Heart left ventricle (tissue), 16 donors: ENCODE measurements around the gene SLC19A1. TPM values are rescaled to one million over a fixed set of nuclear protein-coding genes. Genes with fewer than 3 reads are reported as not detected.
"Not testable (repeated sequence)": the region's sequence is repeated elsewhere in the genome, so short reads cannot be mapped to it uniquely, and the experiment has no call there.

Source experiments
- ATAC-seq, 4 donors: fragments of 200-7000 bp; cut with Tn5 transposase; one replicate each; pipeline ENCODE4 v1.9.1; 2020 to 2022; ENCODE audit warnings: moderate library complexity in 4 of 4, mild to moderate bottlenecking in 3 of 4, moderate number of reproducible peaks in 1 of 4
- DNase-seq, 5 donors: peaks; one replicate each; pipeline ENCODE4 v3.0.0-alpha.2; 2020
- H3K27ac ChIP-seq, 12 donors: fragments of 200-600 bp; sonication (generic) in 4 of 12; one replicate each; pipeline versions ENCODE4 v1.5.0 to v1.8.0; 2016 to 2022; ENCODE audit warnings: mild to moderate bottlenecking in 2 of 12
- H3K27me3 ChIP-seq, 9 donors: fragments of 200-600 bp; sonication (generic) in 2 of 9; one replicate each; pipeline versions ENCODE4 v1.5.1 to v1.8.0; 2016 to 2022; ENCODE audit warnings: mild to moderate bottlenecking in 3 of 9
- H3K36me3 ChIP-seq, 9 donors: fragments of 200-600 bp; sonication (generic) in 2 of 9; one replicate each; pipeline versions ENCODE4 v1.5.0 to v1.8.0; 2018 to 2022; ENCODE audit warnings: mild to moderate bottlenecking in 2 of 9
- H3K4me1 ChIP-seq, 12 donors: fragments of 200-600 bp; sonication (generic) in 4 of 12; one replicate each; pipeline versions ENCODE4 v1.5.0 to v1.8.0; 2016 to 2022; ENCODE audit warnings: mild to moderate bottlenecking in 3 of 12
- H3K4me3 ChIP-seq, 12 donors: fragments of 200-600 bp; sonication (generic) in 4 of 12; one replicate each; pipeline versions ENCODE4 v1.5.0 to v1.8.0; 2017 to 2022; ENCODE audit warnings: mild to moderate bottlenecking in 9 of 12, moderate library complexity in 4 of 12
- H3K9me3 ChIP-seq, 12 donors: fragments of 200-600 bp; sonication (generic) in 4 of 12; one replicate each; pipeline versions ENCODE4 v1.5.0 to v1.8.0; 2016 to 2022; ENCODE audit warnings: mild to moderate bottlenecking in 1 of 12
- CTCF ChIP-seq, 12 donors: fragments of 200-600 bp; sonication (generic) in 4 of 12; IDR thresholded peaks; one replicate each; pipeline versions ENCODE4 v1.5.0 to v1.8.0; 2018 to 2022; ENCODE audit warnings: antibody characterized with exemption in 12 of 12, mild to moderate bottlenecking in 5 of 12
- POLR2A ChIP-seq, 2 donors: fragments of 450-650 bp; IDR thresholded peaks; one replicate each; pipeline ENCODE4 v1.6.1; 2017; ENCODE audit warnings: antibody characterized with exemption in 2 of 2, mild to moderate bottlenecking in 2 of 2, moderate library complexity in 2 of 2
- WGBS, 4 donors: extraction: QIAGEN DNeasy Blood & Tissue Kit in 2 of 4; methylation state at CpG; one replicate each; pipeline versions ENCODE4 v1.1.5 to v1.1.7; 2013 to 2018; 5-methylcytosine and 5-hydroxymethylcytosine counted together
- intact Hi-C, 10 donors: fragments of 100-400 bp; cut with DNase I; formaldehyde crosslinking; loops; one replicate each; pipeline versions ENCODE4 v1.11.1 to v1.14.2; 2022
- polyA plus RNA-seq, 2 donors: library from polyadenylated mRNA; stranded (reverse); fragments of 200-250 nt; gene quantifications; one replicate each; pipeline ENCODE4 v1.2.3, GENCODE V29; 2013
- total RNA-seq, 9 donors: library from RNA; depleted of rRNA in 2 of 9; stranded (reverse); fragments of >200 nt in 2 of 9; fragmentation: NEBNext Ultra II Directional in 3 of 9; extraction: Animal tissue kit (Norgen Biotek cat#: 25700) in 3 of 9; gene quantifications; one replicate each; pipeline versions ENCODE4 v1.1.0 to v1.2.4, GENCODE V29; 2016 to 2023
- donor health status: ischemic (EF 13 %, LVEDD 7.1; RV severe dilation, severe dysfunction).
- donor health status: healthy with polysubstance abuse.
- donor health status: DM: no; HTN: yes; CAD: no.
- donor health status: DM: no; HTN: no; CAD: no.
- donor health status: ischemic (EF 25% LVEDD 6.9; RV normal size, moderate dysfunction).
- donor health status: ischemic (EF 25% LVEDD 5.7; RV mildly dilated, moderate dysfunction).
- donor health status: healthy.
- donor health status: DM: yes; HTN: yes; CAD: no.
- donor health status: ischemic (EF 35%, LVEDD 5.7; RV mildly dilated, moderate dysfunction).
- donor health status: nonischemic (EF 11% LVEDD 7.7; RV severe dilation, severe dysfunction).
- donor health status: DM: yes; HTN: yes; CAD: no.
- donor health status: PGD.
- donor health status: ischemic (EF 29% LVEDD 5.4; RV normal size, mild dysfunction).
- donor health status: nonischemic (EF 23%, LVEDD 6.1; RV moderate dilation, normal function).

Gene SLC19A1
- total and polyA plus RNA-seq, 11 donors = 2.4 to 7.0 (median 3.5) TPM

- no peaks in the 10 kb centered on the region for H3K4me1 ChIP-seq
- DNase-seq (peak in 4 of 5 donors; percentile 19 to 23 (median 22)), ATAC-seq (no peak)
- peaks cover 0 to 24% (median 9%) of the 10 kb centered on the region in 9 donors for H3K36me3 ChIP-seq
- H3K27me3 ChIP-seq = no peaks in the 10 kb centered on the region
- H3K4me3 ChIP-seq = no peak overlapping the region
- TF ChIP-seq CTCF (IDR thresholded peaks at IDR 0.05) (no peak), POLR2A (IDR thresholded peaks at IDR 0.05) (no peak)
- intact Hi-C loops = no loop called here
- no peak overlapping the region for H3K27ac ChIP-seq
- H3K9me3 ChIP-seq = no peaks in the 10 kb centered on the region
- 88 to 94% (median 92%) methylated on average over 22 to 33 of the region's 33 CpGs for WGBS, 4 donors
These were observed 36.7 kb downstream of the SLC19A1 start for GRCh38 chr21:45505416-45506021.

GRCh38 chr21:45504516-45505415, 37.5 kb downstream of the SLC19A1 start:
- H3K27me3 ChIP-seq = no peaks in the 10 kb centered on the region
- 87 to 92% (median 88%) methylated on average over 22 to 41 of the region's 41 CpGs for WGBS, 4 donors
- H3K9me3 ChIP-seq = no peaks in the 10 kb centered on the region
- H3K4me3 ChIP-seq = no peak overlapping the region
- peak in 4 of 5 donors; percentile 16 to 58 (median 23) for DNase-seq
- ATAC-seq = no peak
- no peaks in the 10 kb centered on the region for H3K4me1 ChIP-seq
- no peak for TF ChIP-seq POLR2A (IDR thresholded peaks at IDR 0.05)
- TF ChIP-seq CTCF (IDR thresholded peaks at IDR 0.05) = no peak
- H3K36me3 ChIP-seq = peaks cover 0 to 17% (median 2%) of the 10 kb centered on the region in 9 donors
- intact Hi-C loops = no loop called here
- no peak overlapping the region for H3K27ac ChIP-seq

GRCh38 chr21:45504021-45504515, 38.2 kb downstream of the SLC19A1 start:
- H3K4me1 ChIP-seq = no peaks in the 10 kb centered on the region
- intact Hi-C loops = no loop called here
- DNase-seq (peak in 4 of 5 donors; percentile 8 to 54 (median 16)), ATAC-seq (no peak)
- 93 to 97% (median 94%) methylated on average over 8 to 22 of the region's 22 CpGs for WGBS, 4 donors
- TF ChIP-seq POLR2A (IDR thresholded peaks at IDR 0.05) = no peak
- TF ChIP-seq CTCF (IDR thresholded peaks at IDR 0.05) = no peak
- no peaks in the 10 kb centered on the region for H3K27me3 ChIP-seq
- H3K9me3 ChIP-seq = no peaks in the 10 kb centered on the region
- peaks cover 0 to 19% (median 2%) of the 10 kb centered on the region in 9 donors for H3K36me3 ChIP-seq
- H3K27ac ChIP-seq = no peak overlapping the region
- no peak overlapping the region for H3K4me3 ChIP-seq

- intact Hi-C loops, H3K9me3 ChIP-seq: not testable (repeated sequence)
- 89 to 97% (median 92%) methylated on average over 3 to 4 of the region's 4 CpGs for WGBS, 4 donors
These were observed 39.0 kb downstream of the SLC19A1 start for GRCh38 chr21:45503226-45503625.

More at GRCh38 chr21:45503226-45503625, 39.0 kb downstream of the SLC19A1 start:
- not testable (repeated sequence) for ATAC-seq, DNase-seq, H3K4me3 ChIP-seq, H3K27me3 ChIP-seq, H3K4me1 ChIP-seq, H3K27ac ChIP-seq
- peaks cover 0 to 27% (median 10%) of the 10 kb centered on the region in 9 donors for H3K36me3 ChIP-seq
